IPS-20b (cell line): ENCODE measurements around the gene TP53TG5.

Experiments
- H3K27ac ChIP-seq: one replicate; pipeline ENCODE4 v1.5.1; 2013; ENCODE audit warnings: low read length
- H3K27me3 ChIP-seq: 2 replicates; pipeline ENCODE4 v1.6.1; 2013; ENCODE audit warnings: mild to moderate bottlenecking, low read length, inconsistent platforms; ENCODE audit not compliant: insufficient read depth
- H3K36me3 ChIP-seq: 2 replicates; pipeline ENCODE4 v1.6.1; 2013; ENCODE audit warnings: low read depth, mild to moderate bottlenecking, inconsistent platforms, low read length, moderate library complexity; ENCODE audit not compliant: insufficient read depth
- H3K4me1 ChIP-seq: 2 replicates; pipeline ENCODE4 v1.6.1; 2013; ENCODE audit warnings: mild to moderate bottlenecking, control low read depth, inconsistent platforms, low read length, moderate library complexity; ENCODE audit not compliant: insufficient read depth
- H3K4me3 ChIP-seq: 2 replicates; pipeline ENCODE4 v1.5.1; 2013; ENCODE audit warnings: mild to moderate bottlenecking, low read length, inconsistent platforms
- H3K9ac ChIP-seq: 2 replicates; pipeline ENCODE4 v1.6.1; 2013; ENCODE audit warnings: low read depth, mild to moderate bottlenecking, inconsistent platforms, low read length, moderate library complexity
- H3K9me3 ChIP-seq: 2 replicates; pipeline ENCODE4 v1.6.1; 2013; ENCODE audit warnings: mild to moderate bottlenecking, low read depth, low read length, inconsistent platforms; ENCODE audit not compliant: insufficient read depth

The TP53TG5 gene

GRCh38 chr20:45329497-45330319 is 48.4 kb downstream of the TP53TG5 start:
- Histone ChIP-seq H3K4me1 (no peaks in the 10 kb centered on the region), H3K36me3 (peaks cover 76% of the 10 kb centered on the region), H3K4me3 (no peak overlapping the region), H3K9me3 (no peaks in the 10 kb centered on the region), H3K9ac (no peak overlapping the region), H3K27ac (no peak overlapping the region), H3K27me3 (no peaks in the 10 kb centered on the region)

DNA sequence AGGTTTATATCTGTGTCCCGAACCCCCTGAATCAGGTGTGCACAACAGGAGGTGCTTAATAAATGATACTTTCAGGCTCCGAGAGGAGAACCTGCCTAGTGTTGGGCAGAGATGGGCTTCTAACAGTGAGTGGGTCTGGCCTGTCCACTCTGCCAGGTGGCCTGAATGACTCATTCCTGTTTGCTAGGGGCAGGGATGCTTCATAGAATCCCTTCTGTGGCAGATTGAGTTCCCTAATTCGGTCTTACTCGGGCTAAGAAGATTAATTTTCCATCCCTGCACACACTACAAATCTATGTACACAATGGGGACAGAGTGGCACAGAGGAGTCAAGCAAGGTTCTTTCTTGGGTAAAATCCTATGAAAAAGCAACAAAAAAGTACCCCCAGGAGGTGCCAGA is 49.7 kb downstream of the TP53TG5 start:
- Histone ChIP-seq H3K27me3 (no peaks in the 10 kb centered on the region), H3K27ac (no peak overlapping the region), H3K36me3 (peaks cover 75% of the 10 kb centered on the region), H3K9ac (no peak overlapping the region), H3K9me3 (no peaks in the 10 kb centered on the region), H3K4me1 (no peaks in the 10 kb centered on the region), H3K4me3 (no peak overlapping the region)

- Histone ChIP-seq H3K4me1 (no peaks in the 10 kb centered on the region), H3K36me3 (peaks cover 47% of the 10 kb centered on the region), H3K4me3 (no peak overlapping the region), H3K9ac (no peak overlapping the region; the same call in 1 of the 2 replicates), H3K27ac (no peak overlapping the region), H3K9me3 (no peaks in the 10 kb centered on the region), H3K27me3 (no peaks in the 10 kb centered on the region)
These were observed 52.8 kb downstream of the TP53TG5 start for GRCh38 chr20:45325371-45325770.

GRCh38 chr20:45323731-45324130 is 54.4 kb downstream of the TP53TG5 start:
- Histone ChIP-seq H3K9ac (no peak overlapping the region), H3K4me1 (no peaks in the 10 kb centered on the region), H3K9me3 (no peaks in the 10 kb centered on the region), H3K27ac (no peak overlapping the region), H3K4me3 (no peak overlapping the region), H3K27me3 (no peaks in the 10 kb centered on the region), H3K36me3 (peaks cover 30% of the 10 kb centered on the region)

- H3K9ac ChIP-seq: no peak overlapping the region
- H3K36me3 ChIP-seq: peaks cover 22% of the 10 kb centered on the region
- H3K4me3 ChIP-seq: no peak overlapping the region
- H3K4me1 ChIP-seq: no peaks in the 10 kb centered on the region
- H3K27ac ChIP-seq: no peak overlapping the region
- H3K27me3 ChIP-seq: no peaks in the 10 kb centered on the region
- H3K9me3 ChIP-seq: no peaks in the 10 kb centered on the region
These were observed 55.2 kb downstream of the TP53TG5 start for GRCh38 chr20:45322952-45323383.
